Peyer's patch (tissue), 4 donors: ENCODE data around the gene MYOC.

Experiments used
- POLR2A ChIP-seq, 2 donors: fragments of 450-650 bp; IDR thresholded peaks; one replicate each; pipeline ENCODE4 v1.5.1; 2017; ENCODE audit warnings: antibody characterized with exemption in 2 of 2, mild to moderate bottlenecking in 2 of 2, moderate library complexity in 2 of 2
- TF ChIP-seq, protein P1 (sequence below), 6 experiments: fragments of 450-650 bp in 4 of 6; fragments of 200-600 bp in 2 of 6; sonication (generic) in 1 of 6; IDR thresholded peaks; one replicate each; pipeline ENCODE4 v1.5.1; 2017 to 2019; ENCODE audit warnings: antibody characterized with exemption in 6 of 6, mild to moderate bottlenecking in 3 of 6, moderate library complexity in 1 of 6

DNA sequence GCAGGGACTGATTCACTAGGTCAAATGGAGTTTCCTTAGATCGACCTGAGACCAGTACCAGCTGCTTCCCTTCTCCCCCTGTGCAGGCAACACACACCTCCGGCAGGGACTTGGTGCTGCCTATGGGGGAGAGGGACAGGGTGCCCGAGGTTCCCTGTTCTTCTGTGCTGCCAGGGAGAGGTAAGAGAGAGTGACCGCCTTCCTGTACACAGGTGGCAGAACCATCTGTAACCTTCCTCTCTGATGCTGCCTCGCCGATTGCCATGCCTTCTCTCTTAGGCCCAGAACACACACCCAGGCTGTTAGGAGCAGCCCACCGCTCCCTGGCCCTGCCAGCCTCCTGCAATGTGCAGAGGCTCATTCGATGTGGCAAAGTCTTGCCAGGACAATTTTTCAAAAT lies 9.3 kb downstream of the MYOC start:
- no peak for TF ChIP-seq POLR2A (IDR thresholded peaks at IDR 0.05)
- TF ChIP-seq, protein P1, sequence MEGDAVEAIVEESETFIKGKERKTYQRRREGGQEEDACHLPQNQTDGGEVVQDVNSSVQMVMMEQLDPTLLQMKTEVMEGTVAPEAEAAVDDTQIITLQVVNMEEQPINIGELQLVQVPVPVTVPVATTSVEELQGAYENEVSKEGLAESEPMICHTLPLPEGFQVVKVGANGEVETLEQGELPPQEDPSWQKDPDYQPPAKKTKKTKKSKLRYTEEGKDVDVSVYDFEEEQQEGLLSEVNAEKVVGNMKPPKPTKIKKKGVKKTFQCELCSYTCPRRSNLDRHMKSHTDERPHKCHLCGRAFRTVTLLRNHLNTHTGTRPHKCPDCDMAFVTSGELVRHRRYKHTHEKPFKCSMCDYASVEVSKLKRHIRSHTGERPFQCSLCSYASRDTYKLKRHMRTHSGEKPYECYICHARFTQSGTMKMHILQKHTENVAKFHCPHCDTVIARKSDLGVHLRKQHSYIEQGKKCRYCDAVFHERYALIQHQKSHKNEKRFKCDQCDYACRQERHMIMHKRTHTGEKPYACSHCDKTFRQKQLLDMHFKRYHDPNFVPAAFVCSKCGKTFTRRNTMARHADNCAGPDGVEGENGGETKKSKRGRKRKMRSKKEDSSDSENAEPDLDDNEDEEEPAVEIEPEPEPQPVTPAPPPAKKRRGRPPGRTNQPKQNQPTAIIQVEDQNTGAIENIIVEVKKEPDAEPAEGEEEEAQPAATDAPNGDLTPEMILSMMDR (IDR thresholded peaks at IDR 0.05) = no peak
